ENCODE results near the gene FAM241A. TPM values are rescaled to one million over a fixed set of nuclear protein-coding genes. Genes with fewer than 3 reads are reported as not detected.

FAM241A gene
- total and polyA plus RNA-seq, 2 donors (not counting 1 experiment from before 2014, with no cell fraction given) = 1.2 to 1.7 TPM

GRCh38 chr4:112225157-112225556 lies 79.9 kb downstream of the FAM241A start:
- no peaks in the 10 kb centered on the region for H3K9me3 ChIP-seq (ENCODE audit: control insufficient read depth, insufficient read depth, low read depth, low read length)
- no peak for DNase-seq (ENCODE audit: low read depth in 2 of 2)

GRCh38 chr4:112230879-112231778 lies 85.9 kb downstream of the FAM241A start:
- no peaks in the 10 kb centered on the region for H3K9me3 ChIP-seq (ENCODE audit: control insufficient read depth, insufficient read depth, low read depth, low read length)
- peak overlapping the region; percentile 87 to 97 (median 93) for H3K4me3 ChIP-seq (replicated peaks in 1 of 4; ENCODE audit: control extremely low read depth in 1 of 4, insufficient read depth in 1 of 4, low read depth in 3 of 4, low read length in 4 of 4)
- peak; percentile 93 to 97 for DNase-seq (ENCODE audit: low read depth in 2 of 2)
- H3K36me3 ChIP-seq (ENCODE audit: control insufficient read depth, insufficient read depth, low read length) = no peaks in the 10 kb centered on the region
- peak overlapping the region; percentile 93 for H3K27ac ChIP-seq (ENCODE audit: insufficient read depth, low read length)
- no peak for TF ChIP-seq CTCF (conservative IDR thresholded peaks at IDR 0.05 in 1 of 2, IDR thresholded peaks at IDR 0.05 in 1 of 2; ENCODE audit: low read depth in 1 of 2, low read length in 2 of 2)
- TF ChIP-seq EZH2 (IDR thresholded peaks at IDR 0.05; ENCODE audit: low read length, missing control alignments) = no peak
- peaks cover 16% of the 10 kb centered on the region for H3K79me2 ChIP-seq (ENCODE audit: control insufficient read depth, insufficient read depth, low read length)
- H4K20me1 ChIP-seq (ENCODE audit: control insufficient read depth, extremely low read depth, insufficient read depth, low read length) = no peaks in the 10 kb centered on the region
- H3K4me1 ChIP-seq (ENCODE audit: control insufficient read depth, extremely low read depth, insufficient read depth, low read length) = no peaks in the 10 kb centered on the region
- no peaks in the 10 kb centered on the region for H3K27me3 ChIP-seq (ENCODE audit: control insufficient read depth, insufficient read depth, low read length)
- peak overlapping the region; percentile 94 for H3K9ac ChIP-seq (ENCODE audit: insufficient read depth, low read length)
- H3K4me2 ChIP-seq (ENCODE audit: extremely low read depth, insufficient read depth, low read length) = peak overlapping the region; percentile 87
- peak overlapping the region; percentile 97 for H2AFZ ChIP-seq (ENCODE audit: low read length)

More at GRCh38 chr4:112225157-112225556, 79.9 kb downstream of the FAM241A start:
- TF ChIP-seq EZH2 (IDR thresholded peaks at IDR 0.05; ENCODE audit: low read length, missing control alignments) = no peak
- no peak for TF ChIP-seq CTCF (conservative IDR thresholded peaks at IDR 0.05 in 1 of 2, IDR thresholded peaks at IDR 0.05 in 1 of 2; ENCODE audit: low read depth in 1 of 2, low read length in 2 of 2)
- H4K20me1 ChIP-seq (ENCODE audit: control insufficient read depth, extremely low read depth, insufficient read depth, low read length) = no peaks in the 10 kb centered on the region
- H3K27ac ChIP-seq (ENCODE audit: insufficient read depth, low read length) = no peak overlapping the region
- peaks cover 2% of the 10 kb centered on the region for H3K4me1 ChIP-seq (ENCODE audit: control insufficient read depth, extremely low read depth, insufficient read depth, low read length)
- H3K79me2 ChIP-seq (ENCODE audit: control insufficient read depth, insufficient read depth, low read length) = no peaks in the 10 kb centered on the region
- H3K4me3 ChIP-seq (replicated peaks in 1 of 4; ENCODE audit: control extremely low read depth in 1 of 4, insufficient read depth in 1 of 4, low read depth in 3 of 4, low read length in 4 of 4) = no peak overlapping the region
- H3K9ac ChIP-seq (ENCODE audit: insufficient read depth, low read length) = no peak overlapping the region
- no peaks in the 10 kb centered on the region for H3K36me3 ChIP-seq (ENCODE audit: control insufficient read depth, insufficient read depth, low read length)
- H3K4me2 ChIP-seq (ENCODE audit: extremely low read depth, insufficient read depth, low read length) = no peak overlapping the region
- peak overlapping the region; percentile 68 for H2AFZ ChIP-seq (ENCODE audit: low read length)
- no peaks in the 10 kb centered on the region for H3K27me3 ChIP-seq (ENCODE audit: control insufficient read depth, insufficient read depth, low read length)

GRCh38 chr4:112231779-112232713 lies 86.8 kb downstream of the FAM241A start, which contains the start of gene AP1AR:
TSS of gene AP1AR (plus strand) at chr4:112231787. CDS start at chr4:112232092, 305 bp downstream.
- Histone ChIP-seq H3K4me3 (replicated peaks in 1 of 4; ENCODE audit: control extremely low read depth in 1 of 4, insufficient read depth in 1 of 4, low read depth in 3 of 4, low read length in 4 of 4) (peak within 1 kb of the TSS; percentile 87 to 97 (median 93)), H3K9me3 (ENCODE audit: control insufficient read depth, insufficient read depth, low read depth, low read length) (no peaks in the 10 kb centered on the region), H3K9ac (ENCODE audit: insufficient read depth, low read length) (peak within 1 kb of the TSS; percentile 94), H3K36me3 (ENCODE audit: control insufficient read depth, insufficient read depth, low read length) (no peaks in the 10 kb centered on the region), H3K79me2 (ENCODE audit: control insufficient read depth, insufficient read depth, low read length) (peaks cover 16% of the 10 kb centered on the region), H4K20me1 (ENCODE audit: control insufficient read depth, extremely low read depth, insufficient read depth, low read length) (no peaks in the 10 kb centered on the region), H3K27me3 (ENCODE audit: control insufficient read depth, insufficient read depth, low read length) (no peaks in the 10 kb centered on the region), H3K27ac (ENCODE audit: insufficient read depth, low read length) (peak within 1 kb of the TSS; percentile 93), H2AFZ (ENCODE audit: low read length) (peak within 1 kb of the TSS; percentile 97), H3K4me2 (ENCODE audit: extremely low read depth, insufficient read depth, low read length) (peak within 1 kb of the TSS; percentile 97), H3K4me1 (ENCODE audit: control insufficient read depth, extremely low read depth, insufficient read depth, low read length) (no peaks in the 10 kb centered on the region)
- peak; percentile 69 to 72 for DNase-seq (ENCODE audit: low read depth in 2 of 2)
- TF ChIP-seq CTCF (conservative IDR thresholded peaks at IDR 0.05 in 1 of 2, IDR thresholded peaks at IDR 0.05 in 1 of 2; ENCODE audit: low read depth in 1 of 2, low read length in 2 of 2) (peak; percentile 25 to 33), EZH2 (IDR thresholded peaks at IDR 0.05; ENCODE audit: low read length, missing control alignments) (no peak)
